Esophagus muscularis mucosa (tissue), 3 donors: ENCODE results near the gene IGFBP4.

Experiments
- CTCF ChIP-seq, 3 experiments: fragments of 200-600 bp in 2 of 3; fragments of 450-650 bp in 1 of 3; sonication (generic) in 2 of 3; IDR thresholded peaks; one replicate each; pipeline ENCODE4 v1.5.1; 2017 to 2019; ENCODE audit warnings: antibody characterized with exemption in 3 of 3, mild to moderate bottlenecking in 2 of 3, moderate library complexity in 1 of 3
- POLR2A ChIP-seq: fragments of 450-650 bp; IDR thresholded peaks from one replicate; pipeline ENCODE4 v1.6.1; 2017; ENCODE audit warnings: antibody characterized with exemption, moderate library complexity, mild to moderate bottlenecking, low read depth

GRCh38 chr17:40432864-40433528 lies 10.3 kb upstream of the IGFBP4 start:
- TF ChIP-seq POLR2A (no peak), CTCF (IDR thresholded peaks at IDR 0.05) (no peak)
